HG03064 (cell line): ENCODE results near the gene TMEM138.
A peak's percentile ranks its signal among the peaks of the same experiment; 100 is the strongest.

Source experiments
- ATAC-seq: cut with Tn5 transposase; IDR thresholded peaks from one replicate; pipeline ENCODE4 v1.9.1; 2021; ENCODE audit warnings: low read depth; ENCODE audit not compliant: unreplicated experiment

Gene TMEM138

GRCh38 chr11:61361741-61362541 is at the start of gene TMEM138, which contains the start of gene CYB561A3:
TSS of gene TMEM138 (plus strand) at chr11:61362374. CDS start at chr11:61364391, 2,017 bp downstream.
TSS of gene CYB561A3 (minus strand) at chr11:61361882. CDS start at chr11:61356713, 5,169 bp downstream.
- ATAC-seq = peak; percentile 83

- no peak for ATAC-seq
These were observed 46.9 kb upstream of the TMEM138 start for GRCh38 chr11:61315260-61315659.

GRCh38 chr11:61325649-61326414 is 36.3 kb upstream of the TMEM138 start:
- ATAC-seq = no peak

- ATAC-seq = no peak
These were observed 34.5 kb upstream of the TMEM138 start for GRCh38 chr11:61327669-61328071.

- ATAC-seq = no peak
These were observed 33.8 kb upstream of the TMEM138 start for GRCh38 chr11:61328351-61328750.

GRCh38 chr11:61329871-61330270 is 32.3 kb upstream of the TMEM138 start:
- no peak for ATAC-seq

- ATAC-seq = no peak
These were observed 30.5 kb upstream of the TMEM138 start for GRCh38 chr11:61331651-61332050.

- ATAC-seq = peak; percentile 9
These were observed 29.8 kb upstream of the TMEM138 start for GRCh38 chr11:61332281-61332796.

- peak; percentile 85 for ATAC-seq
These were observed 29.2 kb upstream of the TMEM138 start, which contains the start of the genes DDB1 and TKFC for GRCh38 chr11:61332797-61333549. TSS of gene DDB1 (minus strand) at chr11:61333105. CDS start at chr11:61332968, 137 bp downstream. TSS of gene TKFC (plus strand) at chr11:61333228. CDS start at chr11:61334729, 1,501 bp downstream.

- ATAC-seq = no peak
These were observed 28.4 kb upstream of the TMEM138 start for GRCh38 chr11:61333550-61334433.

- no peak for ATAC-seq
These were observed 27.5 kb upstream of the TMEM138 start for GRCh38 chr11:61334434-61335354.

GRCh38 chr11:61335355-61335710 is 26.8 kb upstream of the TMEM138 start:
- no peak for ATAC-seq

- ATAC-seq = no peak
These were observed 25.8 kb upstream of the TMEM138 start for GRCh38 chr11:61336171-61336935.

GRCh38 chr11:61337706-61338470 is 24.3 kb upstream of the TMEM138 start:
- no peak for ATAC-seq

GRCh38 chr11:61338783-61339489 is 23.2 kb upstream of the TMEM138 start:
- ATAC-seq = no peak

- no peak for ATAC-seq
These were observed 22.7 kb upstream of the TMEM138 start for GRCh38 chr11:61339490-61339878.
